ENCODE results near the gene ADRA2B. TPM values are rescaled to one million over a fixed set of nuclear protein-coding genes. Genes with fewer than 3 reads are reported as not detected.
"Not testable (repeated sequence)": the region's sequence is repeated elsewhere in the genome, so short reads cannot be mapped to it uniquely, and the experiment has no call there.

ADRA2B gene
- polyA plus RNA-seq, 1 donor (not counting 4 experiments of a cell fraction or from before 2014, with no cell fraction given) = not detected

DNA sequence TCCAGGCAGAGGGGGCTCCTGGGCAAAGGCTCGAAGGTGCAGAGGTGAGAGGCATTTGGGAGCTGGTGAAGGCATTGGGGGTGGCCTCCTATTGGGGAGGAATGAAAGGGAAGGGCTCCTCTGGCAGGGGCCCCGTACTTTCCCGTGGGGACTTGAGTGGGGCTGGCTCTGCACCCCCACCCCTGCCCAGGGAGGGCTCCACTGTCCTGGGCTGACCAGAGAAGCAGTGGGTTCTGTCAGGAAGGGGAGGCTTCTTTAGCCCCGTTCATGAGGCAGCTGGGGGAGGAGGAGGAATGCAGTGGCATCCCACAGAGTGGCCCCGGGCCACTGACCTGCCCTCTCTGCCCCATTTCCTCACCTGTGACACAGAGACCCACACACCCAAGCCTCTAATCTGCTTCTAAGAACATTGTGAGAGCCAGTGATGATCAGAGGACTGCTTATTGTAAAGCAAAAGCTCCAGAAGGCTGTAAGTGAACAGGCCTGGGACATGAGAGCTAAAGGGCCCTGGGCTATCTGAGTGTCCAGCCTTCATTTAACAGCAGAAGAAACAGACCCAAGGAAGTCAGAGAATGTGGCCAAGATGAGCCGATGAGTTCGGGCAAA is 43.1 kb downstream of the ADRA2B start:
- no peaks in the 10 kb centered on the region for H4K20me1 ChIP-seq (ENCODE audit: control insufficient read depth, extremely low read depth, insufficient read depth, low read length)
- no peaks in the 10 kb centered on the region for H3K79me2 ChIP-seq (ENCODE audit: control insufficient read depth, insufficient read depth, low read length)
- no peak overlapping the region for H2AFZ ChIP-seq (ENCODE audit: control insufficient read depth, low read length)
- no peak overlapping the region for H3K27ac ChIP-seq (ENCODE audit: control insufficient read depth, insufficient read depth, low read length)
- no peaks in the 10 kb centered on the region for H3K9me1 ChIP-seq (ENCODE audit: control insufficient read depth, extremely low read depth, insufficient read depth, low read length)
- no peaks in the 10 kb centered on the region for H3K9me3 ChIP-seq (ENCODE audit: control insufficient read depth, low read depth, low read length)
- no peaks in the 10 kb centered on the region for H3K4me1 ChIP-seq (ENCODE audit: control insufficient read depth, extremely low read depth, insufficient read depth, low read length)
- no peaks in the 10 kb centered on the region for H3K27me3 ChIP-seq (ENCODE audit: control insufficient read depth, extremely low read depth, insufficient read depth, low read length)
- dilution Hi-C loops (cut with MboI; ENCODE audit: extremely low pct_ligation_motif_present, low sequenced_read_pairs) = no loop called here
- no peak for FAIRE-seq
- H3K4me3 ChIP-seq (ENCODE audit: control insufficient read depth in 2 of 3, extremely low read depth in 1 of 3, insufficient read depth in 2 of 3, low read depth in 1 of 3, low read length in 3 of 3) = no peak overlapping the region
- DNase-seq (ENCODE audit: low read depth, low spot score) = no peak
- no peak overlapping the region for H3K9ac ChIP-seq (ENCODE audit: control insufficient read depth, extremely low read depth, insufficient read depth, low read length)
- no peaks in the 10 kb centered on the region for H3K36me3 ChIP-seq (ENCODE audit: control insufficient read depth in 2 of 2, extremely low read depth in 1 of 2, insufficient read depth in 2 of 2, low read length in 2 of 2)
- no peak for TF ChIP-seq EZH2 (IDR thresholded peaks at IDR 0.05; ENCODE audit: low read length)
- no peak for TF ChIP-seq CTCF (optimal IDR thresholded peaks at IDR 0.05 in 1 of 3, IDR thresholded peaks at IDR 0.05 in 1 of 3, conservative IDR thresholded peaks at IDR 0.05 in 1 of 3; ENCODE audit: extremely low read depth in 1 of 3, insufficient read depth in 2 of 3, low read length in 3 of 3)
- H3K4me2 ChIP-seq (ENCODE audit: control insufficient read depth, extremely low read depth, insufficient read depth, low read depth, low read length) = no peak overlapping the region

DNA sequence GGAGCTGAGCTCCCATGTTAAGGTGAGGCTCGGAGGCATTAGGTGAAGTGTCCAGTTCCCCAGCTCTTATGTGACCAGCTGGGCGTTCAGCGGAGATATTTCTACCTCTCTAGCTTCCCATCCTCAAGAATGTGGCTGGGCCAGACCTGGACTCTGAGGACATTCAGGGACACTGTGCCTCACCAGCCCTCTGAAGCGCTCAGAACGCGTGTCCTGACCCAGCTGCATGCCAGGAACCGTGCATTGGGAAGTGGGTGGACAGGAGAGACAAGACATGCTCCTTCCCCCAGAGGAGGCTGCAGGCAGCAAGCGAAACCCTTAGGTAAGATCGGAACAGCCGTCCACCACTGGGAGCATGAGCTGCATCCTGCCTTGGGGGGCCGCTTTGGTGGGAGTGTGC is 43.6 kb downstream of the ADRA2B start:
- DNase-seq (ENCODE audit: low read depth, low spot score) (no peak), FAIRE-seq (no peak)
- H3K9ac ChIP-seq (ENCODE audit: control insufficient read depth, extremely low read depth, insufficient read depth, low read length) = no peak overlapping the region
- no peaks in the 10 kb centered on the region for H4K20me1 ChIP-seq (ENCODE audit: control insufficient read depth, extremely low read depth, insufficient read depth, low read length)
- no peaks in the 10 kb centered on the region for H3K27me3 ChIP-seq (ENCODE audit: control insufficient read depth, extremely low read depth, insufficient read depth, low read length)
- H3K27ac ChIP-seq (ENCODE audit: control insufficient read depth, insufficient read depth, low read length) = no peak overlapping the region
- no peaks in the 10 kb centered on the region for H3K36me3 ChIP-seq (ENCODE audit: control insufficient read depth in 2 of 2, extremely low read depth in 1 of 2, insufficient read depth in 2 of 2, low read length in 2 of 2)
- no peaks in the 10 kb centered on the region for H3K9me1 ChIP-seq (ENCODE audit: control insufficient read depth, extremely low read depth, insufficient read depth, low read length)
- no peaks in the 10 kb centered on the region for H3K79me2 ChIP-seq (ENCODE audit: control insufficient read depth, insufficient read depth, low read length)
- no peak overlapping the region for H3K4me3 ChIP-seq (ENCODE audit: control insufficient read depth in 2 of 3, extremely low read depth in 1 of 3, insufficient read depth in 2 of 3, low read depth in 1 of 3, low read length in 3 of 3)
- dilution Hi-C loops (cut with MboI; ENCODE audit: extremely low pct_ligation_motif_present, low sequenced_read_pairs) = no loop called here
- no peak for TF ChIP-seq CTCF (optimal IDR thresholded peaks at IDR 0.05 in 1 of 3, IDR thresholded peaks at IDR 0.05 in 1 of 3, conservative IDR thresholded peaks at IDR 0.05 in 1 of 3; ENCODE audit: extremely low read depth in 1 of 3, insufficient read depth in 2 of 3, low read length in 3 of 3)
- TF ChIP-seq EZH2 (IDR thresholded peaks at IDR 0.05; ENCODE audit: low read length) = no peak
- no peaks in the 10 kb centered on the region for H3K9me3 ChIP-seq (ENCODE audit: control insufficient read depth, low read depth, low read length)
- no peak overlapping the region for H3K4me2 ChIP-seq (ENCODE audit: control insufficient read depth, extremely low read depth, insufficient read depth, low read depth, low read length)
- H2AFZ ChIP-seq (ENCODE audit: control insufficient read depth, low read length) = no peak overlapping the region
- H3K4me1 ChIP-seq (ENCODE audit: control insufficient read depth, extremely low read depth, insufficient read depth, low read length) = no peaks in the 10 kb centered on the region

DNA sequence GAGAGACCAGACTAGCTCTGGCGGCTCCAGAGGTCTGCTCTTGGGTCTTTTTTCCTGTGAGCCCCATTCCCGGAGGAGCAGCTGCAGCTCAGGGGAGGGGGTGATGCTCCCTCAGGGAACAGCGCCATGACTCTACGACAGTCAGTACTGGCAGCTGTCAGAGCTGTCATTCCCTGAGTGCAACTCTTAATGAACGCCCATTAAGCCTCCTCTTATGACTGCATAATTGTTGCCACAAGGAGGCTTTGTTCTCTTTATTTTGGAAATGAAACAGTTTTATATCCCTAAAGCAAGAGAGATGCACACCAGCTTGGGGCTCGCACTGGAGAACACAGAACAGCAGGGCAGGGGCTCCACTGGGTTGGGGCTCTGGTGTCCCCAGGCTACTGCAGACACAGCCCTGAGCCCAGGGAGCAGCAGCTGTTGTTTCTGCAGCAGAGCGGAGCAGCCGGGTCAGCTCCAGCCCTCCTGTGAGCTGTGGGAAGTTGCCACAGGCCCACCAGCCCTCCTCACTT is 44.3 kb downstream of the ADRA2B start:
- DNase-seq (ENCODE audit: low read depth, low spot score); H3K4me1 ChIP-seq (ENCODE audit: control insufficient read depth, extremely low read depth, insufficient read depth, low read length); FAIRE-seq; H3K27me3 ChIP-seq (ENCODE audit: control insufficient read depth, extremely low read depth, insufficient read depth, low read length); H4K20me1 ChIP-seq (ENCODE audit: control insufficient read depth, extremely low read depth, insufficient read depth, low read length); H3K79me2 ChIP-seq (ENCODE audit: control insufficient read depth, insufficient read depth, low read length); H3K9ac ChIP-seq (ENCODE audit: control insufficient read depth, extremely low read depth, insufficient read depth, low read length); H3K4me2 ChIP-seq (ENCODE audit: control insufficient read depth, extremely low read depth, insufficient read depth, low read depth, low read length); H2AFZ ChIP-seq (ENCODE audit: control insufficient read depth, low read length); H3K4me3 ChIP-seq (ENCODE audit: control insufficient read depth in 2 of 3, extremely low read depth in 1 of 3, insufficient read depth in 2 of 3, low read depth in 1 of 3, low read length in 3 of 3); H3K9me3 ChIP-seq (ENCODE audit: control insufficient read depth, low read depth, low read length); H3K36me3 ChIP-seq (ENCODE audit: control insufficient read depth in 2 of 2, extremely low read depth in 1 of 2, insufficient read depth in 2 of 2, low read length in 2 of 2); H3K9me1 ChIP-seq (ENCODE audit: control insufficient read depth, extremely low read depth, insufficient read depth, low read length); dilution Hi-C loops (cut with MboI; ENCODE audit: extremely low pct_ligation_motif_present, low sequenced_read_pairs); H3K27ac ChIP-seq (ENCODE audit: control insufficient read depth, insufficient read depth, low read length): not testable (repeated sequence)
